ENCODE data around the gene IRX5.

Gene IRX5

GRCh38 chr16:54957403-54958166, 26.9 kb downstream of the IRX5 start:
- no peak overlapping the region for H3K27ac ChIP-seq (ENCODE audit: low read depth, low read length)
- no peaks in the 10 kb centered on the region for H3F3A ChIP-seq (ENCODE audit: control insufficient read depth, insufficient read depth)
- no peaks in the 10 kb centered on the region for H3K9me2 ChIP-seq (replicated peaks; ENCODE audit: control insufficient read depth, low read length)

GRCh38 chr16:54962045-54962444, 31.4 kb downstream of the IRX5 start:
- Histone ChIP-seq H3K9me2 (replicated peaks; ENCODE audit: control insufficient read depth, low read length) (no peaks in the 10 kb centered on the region), H3K4me3 (ENCODE audit: low read length) (no peak overlapping the region), H3K4me1 (ENCODE audit: control insufficient read depth, low read length) (no peaks in the 10 kb centered on the region), H3K27me3 (ENCODE audit: control insufficient read depth, low read length) (no peaks in the 10 kb centered on the region), H3K4me2 (ENCODE audit: low read length) (no peak overlapping the region), H3F3A (ENCODE audit: control insufficient read depth, insufficient read depth) (no peaks in the 10 kb centered on the region), H3K27ac (ENCODE audit: low read depth, low read length) (no peak overlapping the region), H3K36me3 (ENCODE audit: control insufficient read depth, low read length) (no peaks in the 10 kb centered on the region), H4K20me1 (ENCODE audit: control insufficient read depth, insufficient read depth, low read depth, low read length) (no peaks in the 10 kb centered on the region), H3K79me2 (ENCODE audit: control insufficient read depth, low read length) (no peaks in the 10 kb centered on the region), H3K9me3 (ENCODE audit: control insufficient read depth, insufficient read depth, low read length) (no peaks in the 10 kb centered on the region)
- TF ChIP-seq EZH2phosphoT487 (IDR thresholded peaks at IDR 0.05; ENCODE audit: borderline replicate concordance, low read length) (no peak), CTCF (IDR thresholded peaks at IDR 0.05; ENCODE audit: low read depth, low read length, poor library complexity, severe bottlenecking) (no peak)

More at GRCh38 chr16:54957403-54958166, 26.9 kb downstream of the IRX5 start:
- H3K4me3 ChIP-seq (ENCODE audit: low read length) = no peak overlapping the region
- TF ChIP-seq CTCF (IDR thresholded peaks at IDR 0.05; ENCODE audit: low read depth, low read length, poor library complexity, severe bottlenecking) (peak; percentile 48), EZH2phosphoT487 (IDR thresholded peaks at IDR 0.05; ENCODE audit: borderline replicate concordance, low read length) (no peak)
- H3K79me2 ChIP-seq (ENCODE audit: control insufficient read depth, low read length) = no peaks in the 10 kb centered on the region
- no peaks in the 10 kb centered on the region for H3K9me3 ChIP-seq (ENCODE audit: control insufficient read depth, insufficient read depth, low read length)
- H4K20me1 ChIP-seq (ENCODE audit: control insufficient read depth, insufficient read depth, low read depth, low read length) = no peaks in the 10 kb centered on the region
- H3K4me2 ChIP-seq (ENCODE audit: low read length) = no peak overlapping the region
- H3K4me1 ChIP-seq (ENCODE audit: control insufficient read depth, low read length) = no peaks in the 10 kb centered on the region
- no peaks in the 10 kb centered on the region for H3K27me3 ChIP-seq (ENCODE audit: control insufficient read depth, low read length)
- no peaks in the 10 kb centered on the region for H3K36me3 ChIP-seq (ENCODE audit: control insufficient read depth, low read length)

DNA sequence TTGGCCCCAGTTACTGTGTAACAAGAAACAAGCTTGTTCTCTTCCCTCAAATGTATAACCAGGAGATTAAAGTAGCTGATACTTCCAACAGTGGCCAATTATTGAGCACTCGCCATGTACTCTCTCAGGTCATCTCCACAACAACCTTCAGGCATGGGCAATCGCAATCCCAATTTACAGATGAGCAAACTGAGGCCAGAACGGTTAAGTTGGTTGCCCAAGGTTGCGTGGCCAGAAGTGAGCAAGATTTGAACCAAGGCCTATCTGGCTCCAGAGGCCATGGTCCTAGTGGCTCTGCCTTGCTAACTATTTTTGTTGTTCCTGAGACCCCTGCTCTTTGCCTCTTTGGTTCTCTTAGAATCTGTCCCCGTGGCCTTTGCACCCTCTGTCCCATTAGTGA, 33.6 kb downstream of the IRX5 start:
- TF ChIP-seq EZH2phosphoT487 (IDR thresholded peaks at IDR 0.05; ENCODE audit: borderline replicate concordance, low read length) = no peak
- no peak for TF ChIP-seq CTCF (IDR thresholded peaks at IDR 0.05; ENCODE audit: low read depth, low read length, poor library complexity, severe bottlenecking)
- Histone ChIP-seq H3K27me3 (ENCODE audit: control insufficient read depth, low read length) (no peaks in the 10 kb centered on the region), H4K20me1 (ENCODE audit: control insufficient read depth, insufficient read depth, low read depth, low read length) (no peaks in the 10 kb centered on the region), H3K4me3 (ENCODE audit: low read length) (no peak overlapping the region), H3K27ac (ENCODE audit: low read depth, low read length) (no peak overlapping the region), H3K4me2 (ENCODE audit: low read length) (no peak overlapping the region), H3K4me1 (ENCODE audit: control insufficient read depth, low read length) (no peaks in the 10 kb centered on the region), H3K79me2 (ENCODE audit: control insufficient read depth, low read length) (no peaks in the 10 kb centered on the region), H3F3A (ENCODE audit: control insufficient read depth, insufficient read depth) (no peaks in the 10 kb centered on the region), H3K9me2 (replicated peaks; ENCODE audit: control insufficient read depth, low read length) (no peaks in the 10 kb centered on the region), H3K36me3 (ENCODE audit: control insufficient read depth, low read length) (no peaks in the 10 kb centered on the region), H3K9me3 (ENCODE audit: control insufficient read depth, insufficient read depth, low read length) (no peaks in the 10 kb centered on the region)
